ENCODE results near the gene RPRD2. TPM values are rescaled to one million over a fixed set of nuclear protein-coding genes. Genes with fewer than 3 reads are reported as not detected.

The RPRD2 gene
- total RNA-seq, 1 experiment from 2014 or later = 29.9 TPM

DNA sequence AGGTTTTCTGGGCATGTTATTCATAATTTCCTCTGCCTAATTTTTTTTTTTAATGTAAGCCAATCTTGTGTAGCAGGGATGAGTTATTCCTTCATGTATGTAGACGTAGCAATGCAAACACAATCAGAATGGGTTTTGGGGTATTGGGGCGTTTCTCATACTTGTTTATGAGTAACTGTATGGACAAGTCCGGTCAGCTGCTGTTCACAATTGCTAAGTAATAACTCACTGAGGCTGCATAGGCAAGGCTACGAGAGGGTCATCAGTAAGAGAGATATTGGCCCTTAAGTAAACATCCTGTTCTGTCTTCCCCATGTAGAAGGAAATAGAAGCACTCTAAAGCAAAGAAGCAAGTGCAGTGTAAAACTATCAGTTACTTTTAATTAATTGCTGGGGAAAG is 113.8 kb downstream of the RPRD2 start:
- Histone ChIP-seq H4K20me1 (ENCODE audit: insufficient read depth, low read depth, low read length) (no peaks in the 10 kb centered on the region), H2AFZ (ENCODE audit: low read length) (no peak overlapping the region)

GRCh38 chr1:150479370-150479769 is 115.4 kb downstream of the RPRD2 start:
- Histone ChIP-seq H3K27ac (ENCODE audit: low read length) (no peak overlapping the region), H3K27me3 (ENCODE audit: low read length) (no peaks in the 10 kb centered on the region), H4K20me1 (ENCODE audit: insufficient read depth, low read depth, low read length) (no peaks in the 10 kb centered on the region), H3K9ac (ENCODE audit: low read length) (no peak overlapping the region), H3K9me2 (replicated peaks; ENCODE audit: insufficient read depth, low read length) (no peaks in the 10 kb centered on the region), H3K36me3 (ENCODE audit: insufficient read depth, low read length) (no peaks in the 10 kb centered on the region), H2AFZ (ENCODE audit: low read length) (no peak overlapping the region), H3K79me2 (ENCODE audit: low read length) (no peaks in the 10 kb centered on the region), H3K4me1 (ENCODE audit: low read length) (no peaks in the 10 kb centered on the region), H3K4me3 (ENCODE audit: low read length) (no peak overlapping the region), H3K4me2 (ENCODE audit: low read depth, low read length, poor library complexity, severe bottlenecking) (no peak overlapping the region), H3K9me3 (ENCODE audit: low read length) (no peaks in the 10 kb centered on the region)
- DNase-seq = no peak

More for the DNA sequence above, 113.8 kb downstream of the RPRD2 start:
- Histone ChIP-seq H3K4me3 (ENCODE audit: low read length) (no peak overlapping the region), H3K9ac (ENCODE audit: low read length) (no peak overlapping the region), H3K36me3 (ENCODE audit: insufficient read depth, low read length) (0 out of 2 replicates have a peak, but pooled peaks cover 4% of the 10 kb centered on the region), H3K4me1 (ENCODE audit: low read length) (no peaks in the 10 kb centered on the region), H3K9me3 (ENCODE audit: low read length) (no peaks in the 10 kb centered on the region), H3K79me2 (ENCODE audit: low read length) (no peaks in the 10 kb centered on the region), H3K4me2 (ENCODE audit: low read depth, low read length, poor library complexity, severe bottlenecking) (no peak overlapping the region), H3K27me3 (ENCODE audit: low read length) (no peaks in the 10 kb centered on the region), H3K9me2 (replicated peaks; ENCODE audit: insufficient read depth, low read length) (no peaks in the 10 kb centered on the region), H3K27ac (ENCODE audit: low read length) (no peak overlapping the region)
- DNase-seq = no peak

DNA sequence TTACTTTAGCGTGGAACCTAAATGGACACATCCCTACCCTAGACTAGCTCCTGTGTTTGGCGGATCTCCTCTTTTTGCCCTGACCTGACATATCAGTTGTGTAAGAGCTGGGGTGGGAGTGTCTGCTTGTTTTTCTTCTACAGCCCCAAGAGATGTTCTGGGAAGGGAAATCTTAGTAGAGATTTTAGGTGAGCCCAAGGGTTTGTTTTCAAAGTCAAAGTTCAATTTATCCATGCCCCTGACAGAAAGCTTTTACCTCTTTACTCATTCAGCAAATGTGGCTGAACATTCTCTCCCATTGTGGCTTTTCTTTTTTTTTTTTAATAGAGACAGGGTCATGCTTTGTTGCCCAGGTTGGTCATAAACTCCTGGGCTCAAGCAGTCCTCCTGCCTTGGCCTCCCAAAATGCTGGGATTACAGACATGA is 116.0 kb downstream of the RPRD2 start:
- no peak for DNase-seq
- Histone ChIP-seq H3K9me3 (ENCODE audit: low read length) (no peaks in the 10 kb centered on the region), H3K27me3 (ENCODE audit: low read length) (no peaks in the 10 kb centered on the region), H3K79me2 (ENCODE audit: low read length) (no peaks in the 10 kb centered on the region), H3K36me3 (ENCODE audit: insufficient read depth, low read length) (no peaks in the 10 kb centered on the region), H3K4me3 (ENCODE audit: low read length) (no peak overlapping the region), H3K4me2 (ENCODE audit: low read depth, low read length, poor library complexity, severe bottlenecking) (no peak overlapping the region), H3K4me1 (ENCODE audit: low read length) (no peaks in the 10 kb centered on the region), H4K20me1 (ENCODE audit: insufficient read depth, low read depth, low read length) (no peaks in the 10 kb centered on the region), H3K27ac (ENCODE audit: low read length) (no peak overlapping the region), H3K9me2 (replicated peaks; ENCODE audit: insufficient read depth, low read length) (no peaks in the 10 kb centered on the region), H3K9ac (ENCODE audit: low read length) (no peak overlapping the region), H2AFZ (ENCODE audit: low read length) (no peak overlapping the region)

DNA sequence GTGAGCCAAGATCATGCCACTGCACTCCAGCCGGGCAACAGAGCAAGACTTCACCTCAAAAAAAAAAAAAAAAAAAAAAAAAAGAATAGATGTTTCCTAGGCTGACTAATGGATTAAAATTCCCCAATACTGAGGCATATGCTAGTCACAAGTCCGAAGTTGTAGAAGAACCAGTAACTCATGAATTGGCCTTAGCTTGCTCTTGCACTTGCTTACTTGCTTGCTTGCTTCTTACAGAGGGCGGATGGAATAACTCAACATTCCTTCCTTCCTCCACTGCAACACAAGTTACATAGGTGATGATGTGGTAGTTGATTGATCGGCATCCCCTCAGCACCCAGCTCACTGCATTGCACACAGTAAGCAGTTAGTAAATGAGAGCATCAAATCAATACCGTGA is 120.5 kb downstream of the RPRD2 start:
- H4K20me1 ChIP-seq (ENCODE audit: insufficient read depth, low read depth, low read length) = no peaks in the 10 kb centered on the region
- no peak overlapping the region for H3K4me3 ChIP-seq (ENCODE audit: low read length)
- no peaks in the 10 kb centered on the region for H3K9me3 ChIP-seq (ENCODE audit: low read length)
- no peak overlapping the region for H3K4me2 ChIP-seq (ENCODE audit: low read depth, low read length, poor library complexity, severe bottlenecking)
- no peak for DNase-seq
- H3K79me2 ChIP-seq (ENCODE audit: low read length) = peaks cover 22% of the 10 kb centered on the region
- H3K27ac ChIP-seq (ENCODE audit: low read length) = no peak overlapping the region
- H3K9me2 ChIP-seq (replicated peaks; ENCODE audit: insufficient read depth, low read length) = no peaks in the 10 kb centered on the region
- H2AFZ ChIP-seq (ENCODE audit: low read length) = no peak overlapping the region
- H3K9ac ChIP-seq (ENCODE audit: low read length) = no peak overlapping the region
- H3K36me3 ChIP-seq (ENCODE audit: insufficient read depth, low read length) = peaks cover 3% of the 10 kb centered on the region; the same call in 1 of the 2 replicates
- H3K4me1 ChIP-seq (ENCODE audit: low read length) = peaks cover 10% of the 10 kb centered on the region
- no peaks in the 10 kb centered on the region for H3K27me3 ChIP-seq (ENCODE audit: low read length)

DNA sequence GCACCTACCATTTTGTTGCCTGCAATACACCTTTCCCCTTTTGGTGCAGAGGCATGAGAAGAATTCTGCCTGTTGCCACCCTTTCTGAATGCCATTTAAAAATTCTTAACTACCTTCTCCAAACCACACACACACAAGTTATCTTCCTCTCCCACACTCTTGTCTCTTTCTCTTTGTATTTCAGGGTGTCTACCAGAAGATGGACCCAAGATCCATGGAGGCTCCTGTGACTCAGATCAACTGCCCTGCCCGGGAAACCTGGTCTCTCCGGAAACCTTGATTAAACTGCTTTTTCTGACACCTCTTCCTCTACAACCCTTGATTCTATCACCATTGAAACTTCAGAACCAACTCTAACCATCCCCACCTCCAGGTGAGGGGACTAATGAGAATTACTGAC is 120.9 kb downstream of the RPRD2 start:
- H3K79me2 ChIP-seq (ENCODE audit: low read length) = peaks cover 23% of the 10 kb centered on the region

GRCh38 chr1:150486966-150487762 is 123.2 kb downstream of the RPRD2 start, which contains the start of gene TARS2:
TARS2 (plus strand) TSS chr1:150487419; CDS start chr1:150487451, 32 bp downstream.
- peak within 1 kb of the TSS; percentile 95 for H2AFZ ChIP-seq (ENCODE audit: low read length)
- H3K9ac ChIP-seq (ENCODE audit: low read length) = peak within 1 kb of the TSS; percentile 84
- peak within 1 kb of the TSS; percentile 41; the same call in 1 of the 2 replicates for H3K27ac ChIP-seq (ENCODE audit: low read length)
- no peaks in the 10 kb centered on the region for H3K9me2 ChIP-seq (replicated peaks; ENCODE audit: insufficient read depth, low read length)
- peaks cover 16% of the 10 kb centered on the region; the same call in 1 of the 2 replicates for H3K36me3 ChIP-seq (ENCODE audit: insufficient read depth, low read length)
- H3K27me3 ChIP-seq (ENCODE audit: low read length) = no peaks in the 10 kb centered on the region
- DNase-seq = peak; percentile 99
- H3K9me3 ChIP-seq (ENCODE audit: low read length) = no peaks in the 10 kb centered on the region
- peaks cover 23% of the 10 kb centered on the region for H3K79me2 ChIP-seq (ENCODE audit: low read length)
- peaks cover 10% of the 10 kb centered on the region for H3K4me1 ChIP-seq (ENCODE audit: low read length)
- H3K4me3 ChIP-seq (ENCODE audit: low read length) = peak within 1 kb of the TSS; percentile 86
- H4K20me1 ChIP-seq (ENCODE audit: insufficient read depth, low read depth, low read length) = no peaks in the 10 kb centered on the region
- peak within 1 kb of the TSS; percentile 87 for H3K4me2 ChIP-seq (ENCODE audit: low read depth, low read length, poor library complexity, severe bottlenecking)

More for the DNA sequence above, 120.9 kb downstream of the RPRD2 start:
- no peaks in the 10 kb centered on the region for H3K9me2 ChIP-seq (replicated peaks; ENCODE audit: insufficient read depth, low read length)
- DNase-seq = no peak
- H4K20me1 ChIP-seq (ENCODE audit: insufficient read depth, low read depth, low read length) = no peaks in the 10 kb centered on the region
- H3K27me3 ChIP-seq (ENCODE audit: low read length) = no peaks in the 10 kb centered on the region
- H3K36me3 ChIP-seq (ENCODE audit: insufficient read depth, low read length) = peaks cover 4% of the 10 kb centered on the region; the same call in 1 of the 2 replicates
- H3K4me1 ChIP-seq (ENCODE audit: low read length) = peaks cover 10% of the 10 kb centered on the region
- no peak overlapping the region for H3K27ac ChIP-seq (ENCODE audit: low read length)
- no peak overlapping the region for H3K4me2 ChIP-seq (ENCODE audit: low read depth, low read length, poor library complexity, severe bottlenecking)
- no peaks in the 10 kb centered on the region for H3K9me3 ChIP-seq (ENCODE audit: low read length)
- H2AFZ ChIP-seq (ENCODE audit: low read length) = no peak overlapping the region
- no peak overlapping the region for H3K4me3 ChIP-seq (ENCODE audit: low read length)
- H3K9ac ChIP-seq (ENCODE audit: low read length) = no peak overlapping the region

DNA sequence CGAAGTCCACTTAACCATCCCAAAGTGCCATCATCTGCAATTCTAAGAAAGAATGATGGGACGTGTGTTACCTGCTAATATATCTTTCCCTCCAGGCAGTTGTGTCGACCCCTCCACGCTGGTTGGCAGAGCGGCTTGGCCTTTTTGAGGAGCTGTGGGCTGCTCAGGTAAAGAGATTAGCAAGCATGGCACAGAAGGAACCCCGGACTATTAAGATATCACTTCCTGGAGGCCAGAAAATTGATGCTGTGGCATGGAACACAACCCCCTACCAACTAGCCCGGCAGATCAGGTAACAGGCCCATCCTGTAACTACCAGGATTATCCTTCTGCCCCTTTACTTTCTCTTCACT is 123.8 kb downstream of the RPRD2 start:
- Histone ChIP-seq H3K4me3 (ENCODE audit: low read length) (peak overlapping the region; percentile 86), H2AFZ (ENCODE audit: low read length) (no peak overlapping the region), H3K27me3 (ENCODE audit: low read length) (no peaks in the 10 kb centered on the region), H3K79me2 (ENCODE audit: low read length) (peaks cover 23% of the 10 kb centered on the region), H3K9ac (ENCODE audit: low read length) (peak overlapping the region; percentile 84), H3K9me3 (ENCODE audit: low read length) (no peaks in the 10 kb centered on the region), H3K27ac (ENCODE audit: low read length) (peak overlapping the region; percentile 41; the same call in 1 of the 2 replicates), H3K4me2 (ENCODE audit: low read depth, low read length, poor library complexity, severe bottlenecking) (peak overlapping the region; percentile 87), H3K36me3 (ENCODE audit: insufficient read depth, low read length) (peaks cover 18% of the 10 kb centered on the region), H4K20me1 (ENCODE audit: insufficient read depth, low read depth, low read length) (no peaks in the 10 kb centered on the region), H3K4me1 (ENCODE audit: low read length) (peaks cover 10% of the 10 kb centered on the region), H3K9me2 (replicated peaks; ENCODE audit: insufficient read depth, low read length) (no peaks in the 10 kb centered on the region)
- DNase-seq = peak; percentile 66

GRCh38 chr1:150493175-150493574 is 129.2 kb downstream of the RPRD2 start:
- no peaks in the 10 kb centered on the region for H3K9me3 ChIP-seq (ENCODE audit: low read length)
- H4K20me1 ChIP-seq (ENCODE audit: insufficient read depth, low read depth, low read length) = no peaks in the 10 kb centered on the region
- H3K36me3 ChIP-seq (ENCODE audit: insufficient read depth, low read length) = peaks cover 21% of the 10 kb centered on the region

More at GRCh38 chr1:150493175-150493574, 129.2 kb downstream of the RPRD2 start:
- Histone ChIP-seq H3K4me2 (ENCODE audit: low read depth, low read length, poor library complexity, severe bottlenecking) (no peak overlapping the region), H3K79me2 (ENCODE audit: low read length) (peaks cover 14% of the 10 kb centered on the region), H2AFZ (ENCODE audit: low read length) (no peak overlapping the region), H3K4me1 (ENCODE audit: low read length) (peaks cover 8% of the 10 kb centered on the region), H3K4me3 (ENCODE audit: low read length) (no peak overlapping the region), H3K9me2 (replicated peaks; ENCODE audit: insufficient read depth, low read length) (no peaks in the 10 kb centered on the region), H3K27ac (ENCODE audit: low read length) (no peak overlapping the region), H3K9ac (ENCODE audit: low read length) (no peak overlapping the region), H3K27me3 (ENCODE audit: low read length) (no peaks in the 10 kb centered on the region)
- DNase-seq = no peak
